HG03469 (cell line): ENCODE data around the gene MADD.
A peak's percentile ranks its signal among the peaks of the same experiment; 100 is the strongest.
"Not testable (repeated sequence)": the region's sequence is repeated elsewhere in the genome, so short reads cannot be mapped to it uniquely, and the experiment has no call there.

Experiments
- ATAC-seq: cut with Tn5 transposase; IDR thresholded peaks from one replicate; pipeline ENCODE4 v1.9.1; 2021; ENCODE audit warnings: mild to moderate bottlenecking, moderate library complexity, moderate number of reproducible peaks; ENCODE audit not compliant: unreplicated experiment

MADD gene

GRCh38 chr11:47317064-47317828, 47.3 kb downstream of the MADD start:
- peak; percentile 76 for ATAC-seq

DNA sequence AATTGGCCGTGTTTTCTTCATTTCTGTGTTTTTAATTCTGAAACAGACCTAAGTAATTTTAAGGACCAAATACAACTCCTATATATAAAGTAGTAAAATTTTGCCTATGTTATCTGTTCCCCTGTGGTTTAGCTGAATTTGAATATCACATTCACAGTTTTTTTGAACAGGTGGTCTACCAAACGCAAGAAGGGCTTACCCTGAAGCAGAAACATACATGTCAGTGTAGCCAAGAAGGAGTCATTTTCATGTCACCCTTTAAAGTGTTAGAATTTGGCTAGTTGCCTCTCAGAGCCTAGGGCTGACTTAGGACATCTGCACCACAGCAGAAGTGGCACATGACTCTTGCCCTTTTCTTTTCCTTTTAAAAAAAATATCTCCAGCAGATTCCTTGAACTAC, 48.2 kb downstream of the MADD start:
- no peak for ATAC-seq

DNA sequence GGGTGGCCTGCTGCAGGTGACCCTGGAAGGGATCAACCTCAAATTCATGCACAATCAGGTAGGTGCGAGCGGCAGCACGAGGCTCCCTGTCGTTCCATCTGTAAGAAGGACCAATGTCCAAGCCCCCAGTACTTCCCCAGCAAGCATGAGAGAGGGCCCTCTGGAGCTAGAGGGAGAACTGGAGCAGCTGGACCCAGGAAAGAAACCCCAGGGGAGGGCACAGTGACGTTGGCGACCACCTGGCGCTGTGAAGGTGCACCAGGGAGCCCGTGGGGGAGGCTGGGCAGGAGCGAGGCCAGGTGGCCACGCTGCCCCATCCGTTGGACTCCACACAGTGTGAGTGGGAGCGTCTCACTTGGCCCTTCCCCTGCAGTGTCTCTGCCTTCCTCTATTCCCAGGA, 54.6 kb downstream of the MADD start:
- ATAC-seq = no peak

DNA sequence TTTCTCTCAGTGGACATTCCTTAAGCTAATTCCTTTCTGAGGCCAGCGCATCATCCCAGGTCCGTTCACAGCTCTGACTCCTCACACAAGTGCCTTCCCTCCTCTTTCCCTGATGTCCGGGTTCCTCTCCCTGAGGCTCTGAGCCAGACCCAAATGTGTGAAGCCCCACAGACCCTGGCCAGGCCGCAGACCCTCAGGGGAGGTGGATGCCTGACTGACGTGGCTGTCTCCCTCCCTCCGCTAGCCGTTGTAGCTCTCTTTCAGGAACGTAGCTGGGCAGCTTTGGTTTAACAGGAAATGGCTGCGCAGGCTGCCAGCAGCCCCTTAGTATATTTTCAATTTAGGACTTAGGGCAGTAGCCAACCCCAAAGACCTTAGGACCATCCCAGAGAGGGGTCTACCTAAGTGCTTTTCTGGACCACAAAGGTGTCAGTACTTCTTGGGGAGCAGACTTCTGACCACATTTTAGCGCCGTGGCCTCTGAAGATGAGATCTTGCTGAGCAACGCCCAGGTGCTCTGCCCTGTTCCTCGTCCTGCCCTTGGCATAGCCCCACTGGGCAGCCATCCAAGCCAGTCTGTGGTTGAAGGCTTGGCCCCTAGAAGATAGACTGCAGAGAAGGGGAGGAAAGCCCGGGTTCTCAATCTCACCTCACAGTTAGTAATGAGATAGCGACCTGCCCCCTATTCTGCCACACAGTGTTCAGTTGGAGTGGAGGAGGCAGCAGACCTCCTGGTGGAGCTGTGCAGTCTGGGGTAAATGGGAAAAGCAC, 55.5 kb downstream of the MADD start:
- no peak for ATAC-seq

DNA sequence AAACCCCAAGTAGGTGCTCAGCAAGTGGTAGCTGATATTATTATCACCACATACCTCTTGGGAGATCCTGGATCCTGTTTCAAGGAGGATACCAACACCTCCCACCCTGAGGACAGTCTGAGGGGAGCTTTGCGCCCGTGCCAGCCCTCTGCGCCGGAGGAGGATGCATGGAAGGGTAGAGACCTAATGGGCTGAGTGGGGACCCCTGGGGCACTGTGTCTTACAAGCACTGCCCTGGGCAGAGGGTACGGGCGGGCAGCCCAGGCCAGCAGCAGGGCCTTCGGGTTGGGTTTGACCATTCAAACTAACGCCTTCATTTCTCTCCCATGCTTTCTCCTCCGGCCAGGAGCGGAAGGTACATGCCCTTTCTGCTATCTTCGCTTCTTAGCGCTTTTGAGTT, 56.3 kb downstream of the MADD start:
- ATAC-seq = no peak

- ATAC-seq = no peak
These were observed 57.1 kb downstream of the MADD start for GRCh38 chr11:47327025-47327424.

DNA sequence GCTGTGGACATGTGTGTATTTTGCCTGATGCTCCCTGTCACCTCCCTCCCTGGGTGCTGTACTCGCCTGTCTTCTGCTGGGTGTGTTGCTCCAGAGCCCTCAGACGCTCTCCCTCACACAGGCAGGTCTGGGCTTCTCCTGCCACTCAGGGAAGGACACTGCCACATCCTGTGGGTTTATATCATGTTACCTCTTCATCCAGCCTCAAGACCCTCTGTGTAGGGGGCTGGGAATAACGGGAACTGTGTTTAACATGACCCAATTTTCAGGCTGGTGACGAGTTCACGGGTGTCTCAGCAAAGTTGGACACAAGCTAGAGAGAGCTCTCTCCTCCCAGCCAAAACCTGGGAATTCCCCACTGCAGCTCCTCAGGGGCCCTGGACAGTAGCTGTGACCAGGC, 58.0 kb downstream of the MADD start:
- ATAC-seq = no peak

GRCh38 chr11:47328449-47329390, 58.8 kb downstream of the MADD start:
- peak; percentile 49 for ATAC-seq

- no peak for ATAC-seq
These were observed 59.6 kb downstream of the MADD start for GRCh38 chr11:47329431-47329986.

- ATAC-seq = no peak
These were observed 60.3 kb downstream of the MADD start for GRCh38 chr11:47329987-47330931.

DNA sequence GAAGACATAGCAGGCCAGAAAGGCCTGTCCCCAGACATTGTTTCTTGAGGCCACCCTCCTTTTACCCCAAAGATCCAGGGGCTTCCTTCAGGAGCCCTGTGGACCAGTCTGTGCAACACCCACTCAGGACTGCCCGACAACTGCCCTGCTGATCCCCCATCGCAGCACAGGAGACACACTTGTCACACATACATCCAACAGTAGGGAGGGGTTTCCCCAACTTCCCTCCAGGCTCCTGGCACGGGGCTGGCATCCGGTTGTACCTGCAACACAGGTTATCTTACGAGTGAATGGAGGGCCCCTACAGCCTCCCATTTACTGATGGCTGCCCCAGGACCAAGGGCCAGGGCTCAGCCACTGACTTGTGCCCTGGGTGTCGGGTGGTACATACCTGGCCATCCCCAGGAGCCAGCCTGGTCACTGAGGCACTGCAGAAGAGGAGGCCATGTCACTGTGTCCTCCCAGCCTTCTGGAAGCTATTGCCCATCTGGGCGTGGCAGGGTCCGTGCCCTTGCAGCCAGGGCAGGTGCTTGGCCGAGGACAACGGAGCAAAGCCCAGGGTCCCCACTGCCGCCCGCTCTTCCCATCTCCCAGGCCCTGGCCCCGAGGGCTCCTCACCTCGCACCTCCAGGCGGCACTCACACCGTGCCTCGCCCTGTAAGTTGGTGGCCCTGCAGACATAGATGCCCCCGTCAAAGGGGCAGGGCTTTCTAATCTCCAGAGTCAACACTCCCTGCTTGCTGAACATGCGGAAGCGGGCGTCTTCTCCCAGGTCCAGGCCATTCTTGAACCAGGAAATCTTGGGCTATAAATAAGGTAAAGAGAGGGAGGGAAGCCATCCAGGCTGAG, 61.7 kb downstream of the MADD start:
- no peak for ATAC-seq

GRCh38 chr11:47332303-47332711, 62.4 kb downstream of the MADD start:
- ATAC-seq = no peak

GRCh38 chr11:47332791-47333525, 63.0 kb downstream of the MADD start:
- ATAC-seq = no peak

- ATAC-seq = no peak
These were observed 63.6 kb downstream of the MADD start for GRCh38 chr11:47333526-47333845.

- ATAC-seq = no peak
These were observed 64.0 kb downstream of the MADD start for GRCh38 chr11:47333886-47334443.

GRCh38 chr11:47334699-47335411, 64.9 kb downstream of the MADD start:
- ATAC-seq = not testable (repeated sequence)

DNA sequence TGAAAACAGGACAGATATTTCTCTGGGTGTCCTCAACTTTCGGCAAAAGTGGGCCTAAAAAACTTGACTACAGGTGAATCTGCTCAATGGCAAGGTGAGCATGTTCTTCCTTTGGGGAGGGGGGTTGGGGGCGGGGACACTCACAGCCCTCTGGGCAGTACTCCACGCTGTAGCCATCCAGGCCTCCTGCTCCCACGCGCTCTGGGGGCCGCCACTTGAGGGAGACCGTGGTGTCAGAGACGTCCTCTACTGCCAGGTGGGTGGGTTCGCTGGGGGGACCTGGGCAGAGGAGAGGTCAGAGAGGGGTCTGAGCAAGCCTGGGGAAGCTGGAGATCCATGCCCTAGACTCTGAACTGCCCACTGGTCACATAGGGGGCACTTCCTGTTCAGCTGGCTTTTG, 65.8 kb downstream of the MADD start:
- no peak for ATAC-seq
